Nephron progenitor cell (in vitro differentiated cells): Measurements from ENCODE around the gene FRMD5.
"Not testable (repeated sequence)": the region's sequence is repeated elsewhere in the genome, so short reads cannot be mapped to it uniquely, and the experiment has no call there.

Source experiments
- DNase-seq: peaks from one replicate; pipeline ENCODE4 v3.0.0; 2021
- H3K27ac Mint-ChIP-seq: 2 replicates; pipeline ENCODE4 v1.8.0; 2021; ENCODE audit warnings: mild to moderate bottlenecking, moderate library complexity, mixed read lengths
- H3K27me3 Mint-ChIP-seq: 2 replicates; pipeline ENCODE4 v1.8.0; 2021; ENCODE audit warnings: mild to moderate bottlenecking, low read depth, mixed read lengths; ENCODE audit not compliant: poor library complexity
- H3K36me3 Mint-ChIP-seq: 2 replicates; pipeline ENCODE4 v1.8.0; 2021; ENCODE audit warnings: low read depth, mixed read lengths
- H3K4me1 Mint-ChIP-seq: 2 replicates; pipeline ENCODE4 v1.8.0; 2021; ENCODE audit warnings: mixed read lengths
- H3K4me3 Mint-ChIP-seq: 2 replicates; pipeline ENCODE4 v1.8.0; 2021; ENCODE audit warnings: mild to moderate bottlenecking, moderate library complexity, mixed read lengths
- H3K9me3 Mint-ChIP-seq: 2 replicates; pipeline ENCODE4 v1.8.0; 2021; ENCODE audit warnings: mild to moderate bottlenecking, moderate library complexity, mixed read lengths
- CTCF ChIP-seq: fragments of 200-600 bp; sonication (generic); IDR thresholded peaks from 2 replicates; pipeline ENCODE4 v1.5.0; 2021; ENCODE audit warnings: antibody characterized with exemption

FRMD5 gene

GRCh38 chr15:44035781-44036699, 159.0 kb downstream of the FRMD5 start:
- TF ChIP-seq CTCF, result no peak
- peak overlapping the region; percentile 73 for H3K27ac Mint-ChIP-seq
- DNase-seq, result no peak
- H3K9me3 Mint-ChIP-seq, result peaks cover 17% of the 10 kb centered on the region
- peaks cover 5% of the 10 kb centered on the region for H3K27me3 Mint-ChIP-seq
- peaks cover 10% of the 10 kb centered on the region for H3K4me1 Mint-ChIP-seq
- no peaks in the 10 kb centered on the region for H3K36me3 Mint-ChIP-seq
- H3K4me3 Mint-ChIP-seq, result no peak overlapping the region

- DNase-seq, result no peak
- Mint-ChIP-seq H3K27ac (no peak overlapping the region), H3K4me3 (no peak overlapping the region), H3K36me3 (no peaks in the 10 kb centered on the region), H3K27me3 (peaks cover 5% of the 10 kb centered on the region), H3K9me3 (peaks cover 10% of the 10 kb centered on the region), H3K4me1 (peaks cover 10% of the 10 kb centered on the region)
- TF ChIP-seq CTCF, result no peak
Measured at GRCh38 chr15:44034933-44035624, 160.0 kb downstream of the FRMD5 start.

GRCh38 chr15:44034334-44034733, 160.7 kb downstream of the FRMD5 start:
- no peaks in the 10 kb centered on the region for H3K36me3 Mint-ChIP-seq
- DNase-seq, result no peak
- TF ChIP-seq CTCF, result no peak
- H3K27ac Mint-ChIP-seq, result no peak overlapping the region
- H3K27me3 Mint-ChIP-seq, result peaks cover 5% of the 10 kb centered on the region
- peaks cover 6% of the 10 kb centered on the region for H3K9me3 Mint-ChIP-seq
- no peak overlapping the region for H3K4me3 Mint-ChIP-seq
- peaks cover 10% of the 10 kb centered on the region for H3K4me1 Mint-ChIP-seq

- H3K36me3 Mint-ChIP-seq, result no peaks in the 10 kb centered on the region
- peaks cover 5% of the 10 kb centered on the region for H3K27me3 Mint-ChIP-seq
- H3K4me3 Mint-ChIP-seq, result no peak overlapping the region
- DNase-seq, result no peak
- H3K4me1 Mint-ChIP-seq, result peaks cover 9% of the 10 kb centered on the region
- H3K9me3 Mint-ChIP-seq, result peaks cover 6% of the 10 kb centered on the region
- TF ChIP-seq CTCF, result no peak
- no peak overlapping the region for H3K27ac Mint-ChIP-seq
Measured at GRCh38 chr15:44033894-44034293, 161.2 kb downstream of the FRMD5 start.

GRCh38 chr15:44032820-44033219, 162.3 kb downstream of the FRMD5 start:
- H3K4me3 Mint-ChIP-seq, H3K36me3 Mint-ChIP-seq, H3K9me3 Mint-ChIP-seq, H3K27me3 Mint-ChIP-seq, H3K27ac Mint-ChIP-seq, DNase-seq: not testable (repeated sequence)
- peaks cover 11% of the 10 kb centered on the region for H3K4me1 Mint-ChIP-seq

- Mint-ChIP-seq H3K4me3 (no peak overlapping the region), H3K36me3 (no peaks in the 10 kb centered on the region), H3K9me3 (no peaks in the 10 kb centered on the region), H3K27me3 (peaks cover 5% of the 10 kb centered on the region), H3K4me1 (peaks cover 13% of the 10 kb centered on the region), H3K27ac (no peak overlapping the region)
- no peak for TF ChIP-seq CTCF
- DNase-seq, result no peak
Measured at GRCh38 chr15:44029940-44030568, 165.0 kb downstream of the FRMD5 start.
